NCI-H2081 treated with DMSO at 0.1 percent for 48 hours (cell line): ENCODE measurements around the gene GIN1.
"Not testable (repeated sequence)": the region's sequence is repeated elsewhere in the genome, so short reads cannot be mapped to it uniquely, and the experiment has no call there.

ENCODE experiments used
- DNase-seq: peaks from one replicate; lab custom pipeline; 2025; lab: John Stamatoyannopoulos, UW

Gene GIN1

GRCh38 chr5:103119765-103120606 lies at the start of gene GIN1, which contains the start of gene PPIP5K2:
TSS of gene GIN1 (minus strand) at chr5:103120138. CDS start at chr5:103108707, 11,431 bp downstream.
TSS of gene PPIP5K2 (plus strand) at chr5:103120301. CDS start at chr5:103129590, 9,289 bp downstream.
- DNase-seq, result peak; percentile 72

GRCh38 chr5:103166706-103167105 lies 46.8 kb upstream of the GIN1 start:
- no peak for DNase-seq

DNA sequence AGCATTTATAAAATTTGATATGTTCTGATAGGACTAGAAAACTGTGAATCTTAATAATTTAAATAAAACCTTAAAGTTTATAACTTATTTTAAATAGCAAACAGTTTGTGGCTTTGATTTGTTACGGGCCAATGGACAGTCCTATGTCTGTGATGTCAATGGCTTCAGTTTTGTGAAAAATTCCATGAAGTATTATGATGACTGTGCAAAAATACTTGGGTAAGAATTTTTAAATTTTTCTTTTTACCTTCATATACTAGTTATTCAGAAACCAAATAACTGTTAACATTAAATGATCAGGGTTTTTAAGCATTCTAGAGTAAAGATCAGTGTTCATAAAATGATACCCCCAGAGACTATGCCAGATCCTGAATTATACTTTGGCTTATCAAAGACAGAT lies 31.2 kb upstream of the GIN1 start:
- no peak for DNase-seq

- no peak for DNase-seq
These were observed 28.3 kb upstream of the GIN1 start for GRCh38 chr5:103148213-103148612.

DNA sequence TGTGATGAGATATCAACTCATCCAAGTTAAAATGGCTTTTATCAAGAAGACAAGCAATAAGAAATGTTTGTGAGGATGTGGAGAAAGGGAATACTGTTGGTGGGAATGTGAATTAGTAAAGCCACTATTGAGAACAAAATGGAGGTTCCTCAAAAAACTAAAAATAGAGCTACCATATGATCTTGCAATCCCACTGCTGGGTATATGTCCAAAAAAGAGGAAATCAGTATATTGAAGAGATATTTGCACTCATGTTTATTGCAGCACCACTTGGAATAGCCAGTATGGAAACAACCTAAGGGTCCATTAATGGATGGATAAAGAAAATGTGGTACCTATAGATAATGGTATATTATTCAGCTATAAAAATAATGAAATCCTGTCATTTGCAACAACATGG lies 25.3 kb upstream of the GIN1 start:
- no peak for DNase-seq

GRCh38 chr5:103142132-103142531 lies 22.2 kb upstream of the GIN1 start:
- DNase-seq, result not testable (repeated sequence)

DNA sequence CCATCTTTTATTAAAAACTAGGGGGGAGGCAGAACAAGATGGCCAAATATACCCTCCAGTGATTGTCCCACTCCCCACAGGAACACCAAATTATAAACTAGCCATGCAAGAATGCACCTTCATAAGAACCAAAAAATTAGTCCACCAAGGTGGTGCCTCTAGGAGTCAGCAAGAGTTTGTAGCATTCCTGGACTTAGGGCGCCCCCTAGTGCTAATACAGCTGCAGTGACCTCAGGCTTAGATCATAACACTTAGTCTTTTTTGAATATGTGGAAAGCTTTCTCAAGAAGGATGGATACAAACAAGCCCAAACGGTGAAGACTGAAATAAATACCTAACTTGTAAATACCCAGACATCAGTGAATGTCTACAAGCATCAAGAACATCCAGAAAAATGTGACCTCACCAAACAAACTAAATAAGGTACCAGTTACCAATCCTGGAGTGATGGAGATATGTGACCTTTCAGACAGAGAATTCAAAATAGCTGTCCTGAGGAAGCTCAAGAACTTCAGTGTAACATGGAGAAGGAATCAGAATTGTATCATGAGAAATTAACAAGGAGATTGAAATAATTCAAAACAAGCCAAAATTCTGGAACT lies 19.4 kb upstream of the GIN1 start:
- DNase-seq, result peak; percentile 2

DNA sequence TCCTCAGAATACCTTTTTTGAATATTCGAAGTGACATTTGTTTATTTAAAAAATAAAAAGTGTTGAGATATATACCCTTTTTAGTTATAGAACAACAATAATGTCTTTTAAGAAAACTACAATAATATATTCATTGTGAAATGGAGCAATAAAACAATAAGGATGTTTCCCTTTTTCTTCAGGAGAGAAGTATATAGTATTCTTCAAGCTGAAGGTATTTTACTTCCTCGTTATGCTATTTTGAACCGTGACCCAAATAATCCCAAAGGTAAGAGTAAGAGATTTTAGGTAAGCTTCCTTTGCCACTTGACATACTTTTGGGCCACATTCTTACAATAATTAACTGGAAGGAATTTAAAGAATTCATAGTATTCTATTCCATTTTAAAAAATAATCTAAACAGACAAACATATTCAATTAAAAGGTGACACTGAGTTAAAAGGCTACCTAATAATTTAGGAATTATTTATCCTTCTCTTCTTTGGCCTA lies 18.3 kb upstream of the GIN1 start:
- no peak for DNase-seq

DNA sequence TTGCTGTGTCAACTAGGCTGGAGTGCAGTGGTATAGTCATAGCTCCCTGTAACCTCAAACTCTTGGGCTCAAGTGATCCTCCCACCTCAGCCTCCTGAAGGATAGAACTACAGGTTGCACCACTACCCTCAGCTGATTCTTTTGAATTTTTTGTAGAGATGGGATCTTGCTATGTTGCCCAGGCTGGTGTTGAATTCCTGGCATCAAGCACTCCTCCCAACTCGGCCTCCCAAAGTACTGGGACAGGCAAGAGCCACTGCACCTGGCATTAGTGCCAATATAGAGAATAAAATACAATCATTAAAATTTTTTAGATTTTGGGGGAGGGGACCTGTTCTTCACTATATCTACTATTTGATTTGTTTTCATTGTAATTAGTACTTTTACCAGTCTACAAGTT lies 15.5 kb upstream of the GIN1 start:
- DNase-seq, result no peak

GRCh38 chr5:103133231-103133630 lies 13.3 kb upstream of the GIN1 start:
- no peak for DNase-seq

- no peak for DNase-seq
These were observed 12.7 kb upstream of the GIN1 start for GRCh38 chr5:103132684-103133083.

DNA sequence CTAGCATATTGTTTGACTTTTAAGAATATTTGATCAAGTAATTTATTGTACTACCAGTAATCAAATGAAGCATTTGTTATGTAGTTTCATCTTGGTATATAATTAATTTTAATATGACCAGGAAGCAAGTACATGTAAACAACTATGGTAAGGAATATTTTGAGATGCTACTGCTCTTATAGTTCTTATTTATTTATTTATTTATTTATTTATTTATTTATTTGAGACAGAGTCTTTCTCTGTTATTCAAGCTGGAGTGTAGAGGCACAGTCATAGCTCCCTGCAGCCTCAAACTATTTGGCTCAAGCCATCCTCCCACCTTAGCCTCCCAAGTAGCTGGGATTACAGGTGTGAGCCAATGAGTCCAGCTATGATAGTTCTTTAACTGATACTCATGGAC lies 8.3 kb upstream of the GIN1 start:
- DNase-seq, result no peak

GRCh38 chr5:103127292-103127817 lies 7.4 kb upstream of the GIN1 start:
- no peak for DNase-seq

DNA sequence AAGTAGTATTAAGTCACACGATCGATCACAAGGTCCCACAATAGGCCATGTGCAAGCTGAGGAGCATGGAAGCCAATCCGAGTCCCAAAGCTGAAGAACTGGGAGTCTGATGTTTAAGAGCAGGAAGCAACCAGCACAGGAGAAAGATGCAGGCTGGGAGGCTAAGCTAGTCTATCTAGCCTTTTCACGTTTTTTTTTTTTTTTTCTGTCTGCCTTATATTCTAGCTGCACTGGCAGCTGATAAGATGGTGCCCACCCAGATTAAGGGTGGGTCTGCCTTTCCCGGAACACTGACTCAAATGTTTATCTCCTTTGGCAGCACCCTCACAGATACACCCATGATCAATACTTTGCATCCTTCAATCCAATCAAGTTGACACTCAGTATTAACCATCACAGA lies 6.6 kb upstream of the GIN1 start:
- no peak for DNase-seq

DNA sequence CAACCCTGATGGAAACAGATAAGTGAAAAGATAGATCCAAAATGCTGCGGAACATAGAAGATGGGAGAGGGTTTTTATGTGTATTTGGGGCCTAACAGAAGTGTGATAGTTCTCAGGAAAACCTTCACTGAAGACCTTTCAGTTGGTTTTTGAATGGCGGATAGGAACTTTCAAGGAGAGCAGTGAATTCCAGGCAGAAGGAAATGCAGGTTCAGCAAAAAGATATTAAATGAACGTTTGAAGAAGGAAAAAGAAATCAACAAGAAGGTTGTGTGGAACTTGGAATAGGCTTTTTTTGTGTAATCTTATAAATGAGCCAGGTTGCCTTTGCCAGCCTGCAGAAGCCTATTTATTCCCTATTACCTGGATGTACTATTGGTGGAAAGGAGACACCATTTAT lies 2.3 kb upstream of the GIN1 start:
- no peak for DNase-seq

DNA sequence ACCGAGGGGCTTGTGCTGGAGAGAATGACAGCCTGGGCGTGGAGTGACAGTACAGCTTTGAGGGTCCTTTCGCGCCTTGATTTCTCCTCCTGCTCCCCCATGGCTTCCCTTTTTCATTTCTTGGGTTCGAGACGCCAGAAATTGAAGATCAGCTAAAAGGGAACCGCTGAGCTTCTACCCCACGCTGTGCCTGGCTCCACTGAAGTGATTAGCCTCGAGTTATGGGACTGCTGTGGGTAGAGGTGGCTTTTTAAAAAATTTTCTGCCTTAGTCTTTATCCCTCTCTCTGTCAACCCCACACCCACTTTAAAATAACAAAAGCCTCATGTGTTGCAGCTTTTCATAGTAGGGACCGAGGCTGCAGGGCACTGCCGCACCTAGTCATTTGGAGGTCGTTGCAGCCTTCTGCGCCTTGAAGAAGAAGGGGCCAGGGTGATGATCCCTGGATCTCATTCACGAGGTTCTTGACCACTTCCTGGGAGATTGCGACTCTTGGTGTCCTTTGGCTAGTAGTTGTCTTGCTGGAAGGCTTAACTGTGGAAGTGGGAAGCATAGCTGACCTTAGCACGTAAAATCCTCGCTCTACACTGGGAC lies 766 bp upstream of the GIN1 start:
- no peak for DNase-seq

GRCh38 chr5:103119070-103119764 lies 721 bp downstream of the GIN1 start:
- DNase-seq, result no peak

GRCh38 chr5:103117471-103117991 lies 2.4 kb downstream of the GIN1 start:
- DNase-seq, result no peak

- DNase-seq, result no peak
These were observed 5.5 kb downstream of the GIN1 start for GRCh38 chr5:103114440-103114839.

GRCh38 chr5:103112910-103113309 lies 7.0 kb downstream of the GIN1 start:
- DNase-seq, result no peak

GRCh38 chr5:103111468-103111867 lies 8.5 kb downstream of the GIN1 start:
- DNase-seq, result no peak

- DNase-seq, result no peak
These were observed 9.5 kb downstream of the GIN1 start for GRCh38 chr5:103110403-103110802.
